ENCODE measurements around the gene ZMIZ1.

Gene ZMIZ1

GRCh38 chr10:79346012-79346340, 277.2 kb downstream of the ZMIZ1 start:
- no peak for DNase-seq
- no peak for TF ChIP-seq CTCF (IDR thresholded peaks at IDR 0.05; ENCODE audit: low read depth, low read length)
- no peak overlapping the region for H3K4me3 ChIP-seq (ENCODE audit: low read depth, low read length)

GRCh38 chr10:79346388-79347225, 277.8 kb downstream of the ZMIZ1 start:
- Histone ChIP-seq H3K27me3 (no peaks in the 10 kb centered on the region), H3K4me1 (peaks cover 6% of the 10 kb centered on the region), H3K36me3 (peaks cover 28% of the 10 kb centered on the region), H3K9me3 (no peaks in the 10 kb centered on the region), H3K4me3 (ENCODE audit: low read depth, low read length) (no peak overlapping the region)
- DNase-seq = no peak
- no peak for TF ChIP-seq CTCF (IDR thresholded peaks at IDR 0.05; ENCODE audit: low read depth, low read length)

More at GRCh38 chr10:79346012-79346340, 277.2 kb downstream of the ZMIZ1 start:
- Histone ChIP-seq H3K36me3 (peaks cover 24% of the 10 kb centered on the region), H3K4me1 (peaks cover 6% of the 10 kb centered on the region), H3K27me3 (no peaks in the 10 kb centered on the region), H3K9me3 (no peaks in the 10 kb centered on the region)

- H3K27me3 ChIP-seq = no peaks in the 10 kb centered on the region
- DNase-seq = peak; percentile 94
Observed at GRCh38 chr10:79347226-79347893, 278.6 kb downstream of the ZMIZ1 start, which contains the start of gene PPIF. PPIF (plus strand) TSS chr10:79347469; CDS start chr10:79347549, 80 bp downstream.

GRCh38 chr10:79347894-79348639, 279.3 kb downstream of the ZMIZ1 start:
- TF ChIP-seq CTCF (IDR thresholded peaks at IDR 0.05; ENCODE audit: low read depth, low read length) = no peak
- Histone ChIP-seq H3K36me3 (peaks cover 43% of the 10 kb centered on the region), H3K27me3 (no peaks in the 10 kb centered on the region), H3K4me3 (ENCODE audit: low read depth, low read length) (peak overlapping the region; percentile 78), H3K4me1 (peaks cover 6% of the 10 kb centered on the region), H3K9me3 (no peaks in the 10 kb centered on the region)
- DNase-seq = peak; percentile 52

More at GRCh38 chr10:79347226-79347893, 278.6 kb downstream of the ZMIZ1 start, which contains the start of gene PPIF:
- H3K36me3 ChIP-seq = peaks cover 36% of the 10 kb centered on the region
- peak; percentile 78 for TF ChIP-seq CTCF (IDR thresholded peaks at IDR 0.05; ENCODE audit: low read depth, low read length)
- H3K4me1 ChIP-seq = peaks cover 6% of the 10 kb centered on the region
- H3K4me3 ChIP-seq (ENCODE audit: low read depth, low read length) = peak within 1 kb of the TSS; percentile 78
- H3K9me3 ChIP-seq = no peaks in the 10 kb centered on the region

- Histone ChIP-seq H3K36me3 (peaks cover 48% of the 10 kb centered on the region), H3K4me1 (peaks cover 6% of the 10 kb centered on the region), H3K27me3 (no peaks in the 10 kb centered on the region), H3K4me3 (ENCODE audit: low read depth, low read length) (peak overlapping the region; percentile 78), H3K9me3 (no peaks in the 10 kb centered on the region)
- TF ChIP-seq CTCF (IDR thresholded peaks at IDR 0.05; ENCODE audit: low read depth, low read length) = no peak
- DNase-seq = no peak
Observed at GRCh38 chr10:79348640-79348988, 279.8 kb downstream of the ZMIZ1 start.
